Measurements from ENCODE around the gene CAB39. TPM values are rescaled to one million over a fixed set of nuclear protein-coding genes. Genes with fewer than 3 reads are reported as not detected.

The CAB39 gene
- total and polyA plus RNA-seq, 2 donors (not counting 1 experiment from before 2014, with no cell fraction given): 51.1 to 72.3 TPM

- Histone ChIP-seq H3K36me3 (ENCODE audit: control insufficient read depth, insufficient read depth, low read length) (no peaks in the 10 kb centered on the region), H3K4me1 (ENCODE audit: control insufficient read depth, extremely low read depth, insufficient read depth, low read length) (peaks cover 6% of the 10 kb centered on the region), H3K9me3 (ENCODE audit: control insufficient read depth, insufficient read depth, low read depth, low read length) (no peaks in the 10 kb centered on the region), H3K27ac (ENCODE audit: insufficient read depth, low read length) (no peak overlapping the region), H4K20me1 (ENCODE audit: control insufficient read depth, extremely low read depth, insufficient read depth, low read length) (no peaks in the 10 kb centered on the region), H3K79me2 (ENCODE audit: control insufficient read depth, insufficient read depth, low read length) (no peaks in the 10 kb centered on the region), H3K4me2 (ENCODE audit: extremely low read depth, insufficient read depth, low read length) (no peak overlapping the region), H3K4me3 (replicated peaks in 1 of 4; ENCODE audit: control extremely low read depth in 1 of 4, insufficient read depth in 1 of 4, low read depth in 3 of 4, low read length in 4 of 4) (no peak overlapping the region), H2AFZ (ENCODE audit: low read length) (no peak overlapping the region), H3K27me3 (ENCODE audit: control insufficient read depth, insufficient read depth, low read length) (no peaks in the 10 kb centered on the region), H3K9ac (ENCODE audit: insufficient read depth, low read length) (no peak overlapping the region)
- TF ChIP-seq CTCF (conservative IDR thresholded peaks at IDR 0.05 in 1 of 2, IDR thresholded peaks at IDR 0.05 in 1 of 2; ENCODE audit: low read depth in 1 of 2, low read length in 2 of 2) (no peak), EZH2 (IDR thresholded peaks at IDR 0.05; ENCODE audit: low read length, missing control alignments) (no peak)
- DNase-seq (ENCODE audit: low read depth in 2 of 2): no peak
These were observed 47.4 kb upstream of the CAB39 start for GRCh38 chr2:230665263-230665691.

GRCh38 chr2:230666446-230666845, 46.2 kb upstream of the CAB39 start:
- Histone ChIP-seq H3K4me1 (ENCODE audit: control insufficient read depth, extremely low read depth, insufficient read depth, low read length) (peaks cover 6% of the 10 kb centered on the region), H3K9ac (ENCODE audit: insufficient read depth, low read length) (no peak overlapping the region), H3K27ac (ENCODE audit: insufficient read depth, low read length) (no peak overlapping the region), H3K4me3 (replicated peaks in 1 of 4; ENCODE audit: control extremely low read depth in 1 of 4, insufficient read depth in 1 of 4, low read depth in 3 of 4, low read length in 4 of 4) (no peak overlapping the region), H3K79me2 (ENCODE audit: control insufficient read depth, insufficient read depth, low read length) (no peaks in the 10 kb centered on the region), H3K9me3 (ENCODE audit: control insufficient read depth, insufficient read depth, low read depth, low read length) (no peaks in the 10 kb centered on the region), H2AFZ (ENCODE audit: low read length) (no peak overlapping the region), H3K36me3 (ENCODE audit: control insufficient read depth, insufficient read depth, low read length) (no peaks in the 10 kb centered on the region), H3K27me3 (ENCODE audit: control insufficient read depth, insufficient read depth, low read length) (no peaks in the 10 kb centered on the region), H3K4me2 (ENCODE audit: extremely low read depth, insufficient read depth, low read length) (no peak overlapping the region), H4K20me1 (ENCODE audit: control insufficient read depth, extremely low read depth, insufficient read depth, low read length) (no peaks in the 10 kb centered on the region)
- TF ChIP-seq CTCF (conservative IDR thresholded peaks at IDR 0.05 in 1 of 2, IDR thresholded peaks at IDR 0.05 in 1 of 2; ENCODE audit: low read depth in 1 of 2, low read length in 2 of 2) (no peak), EZH2 (IDR thresholded peaks at IDR 0.05; ENCODE audit: low read length, missing control alignments) (no peak)
- no peak for DNase-seq (ENCODE audit: low read depth in 2 of 2)

GRCh38 chr2:230666885-230667712, 45.5 kb upstream of the CAB39 start:
- H3K4me3 ChIP-seq (replicated peaks in 1 of 4; ENCODE audit: control extremely low read depth in 1 of 4, insufficient read depth in 1 of 4, low read depth in 3 of 4, low read length in 4 of 4): no peak overlapping the region
- no peaks in the 10 kb centered on the region for H4K20me1 ChIP-seq (ENCODE audit: control insufficient read depth, extremely low read depth, insufficient read depth, low read length)
- TF ChIP-seq EZH2 (IDR thresholded peaks at IDR 0.05; ENCODE audit: low read length, missing control alignments) (no peak), CTCF (conservative IDR thresholded peaks at IDR 0.05 in 1 of 2, IDR thresholded peaks at IDR 0.05 in 1 of 2; ENCODE audit: low read depth in 1 of 2, low read length in 2 of 2) (no peak)
- H3K9me3 ChIP-seq (ENCODE audit: control insufficient read depth, insufficient read depth, low read depth, low read length): no peaks in the 10 kb centered on the region
- peak; percentile 71 to 92 for DNase-seq (ENCODE audit: low read depth in 2 of 2)
- H3K79me2 ChIP-seq (ENCODE audit: control insufficient read depth, insufficient read depth, low read length): no peaks in the 10 kb centered on the region
- H3K9ac ChIP-seq (ENCODE audit: insufficient read depth, low read length): no peak overlapping the region
- no peaks in the 10 kb centered on the region for H3K36me3 ChIP-seq (ENCODE audit: control insufficient read depth, insufficient read depth, low read length)
- H2AFZ ChIP-seq (ENCODE audit: low read length): no peak overlapping the region
- no peak overlapping the region for H3K27ac ChIP-seq (ENCODE audit: insufficient read depth, low read length)
- H3K4me1 ChIP-seq (ENCODE audit: control insufficient read depth, extremely low read depth, insufficient read depth, low read length): peaks cover 6% of the 10 kb centered on the region
- H3K4me2 ChIP-seq (ENCODE audit: extremely low read depth, insufficient read depth, low read length): no peak overlapping the region
- H3K27me3 ChIP-seq (ENCODE audit: control insufficient read depth, insufficient read depth, low read length): no peaks in the 10 kb centered on the region

Data from fibroblast of lung (primary cell).